HG03175 (cell line): ENCODE results near the gene FAM32A.
"Not testable (repeated sequence)": the region's sequence is repeated elsewhere in the genome, so short reads cannot be mapped to it uniquely, and the experiment has no call there.

Experiments used
- ATAC-seq: cut with Tn5 transposase; IDR thresholded peaks from one replicate; pipeline ENCODE4 v1.9.1; 2021; ENCODE audit warnings: mild to moderate bottlenecking, moderate library complexity; ENCODE audit not compliant: unreplicated experiment

The FAM32A gene

DNA sequence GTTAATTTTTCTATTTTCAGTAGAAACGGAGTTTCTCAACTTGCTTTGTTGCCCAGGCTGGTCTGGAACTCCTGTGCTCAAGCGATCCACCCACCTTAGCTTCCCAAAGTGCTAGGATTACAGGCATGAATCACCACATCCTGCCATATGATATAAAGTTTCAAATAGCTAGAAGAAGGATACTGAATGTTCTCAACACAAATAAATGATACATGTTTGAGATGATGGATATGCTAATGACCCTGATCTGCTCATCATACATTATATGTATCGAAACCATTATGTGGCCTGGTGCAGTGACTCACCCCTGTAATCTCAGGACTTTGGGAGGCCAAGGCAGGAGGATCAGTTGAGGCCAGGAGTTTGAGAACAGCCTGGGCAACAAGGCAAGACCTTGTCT, 23.4 kb upstream of the FAM32A start:
- no peak for ATAC-seq

GRCh38 chr19:16164222-16164890, 20.9 kb upstream of the FAM32A start:
- no peak for ATAC-seq

- no peak for ATAC-seq
Observed at GRCh38 chr19:16166417-16166816, 18.8 kb upstream of the FAM32A start.

- no peak for ATAC-seq
Observed at GRCh38 chr19:16167055-16167454, 18.2 kb upstream of the FAM32A start.

- no peak for ATAC-seq
Observed at GRCh38 chr19:16168465-16169081, 16.6 kb upstream of the FAM32A start.

DNA sequence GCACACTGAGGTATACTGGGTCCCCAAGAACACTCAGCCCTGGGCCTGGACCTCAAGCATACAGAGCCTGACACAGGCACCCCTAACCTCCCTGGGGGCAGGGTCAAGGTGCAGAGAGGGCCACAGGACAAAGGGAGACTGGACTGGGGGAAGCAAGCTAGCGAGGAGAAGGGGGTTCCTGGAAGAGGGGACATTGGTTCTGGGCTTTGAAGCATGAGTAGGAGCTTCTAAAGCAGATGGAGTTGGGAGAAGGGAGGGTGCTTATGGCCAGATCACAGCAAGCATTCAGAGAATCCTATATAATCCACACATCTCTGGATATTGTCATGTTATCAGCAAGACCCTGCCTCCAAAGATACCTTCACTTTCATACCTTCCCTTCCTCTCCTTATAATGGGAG, 15.1 kb upstream of the FAM32A start:
- no peak for ATAC-seq

GRCh38 chr19:16175954-16176353, 9.3 kb upstream of the FAM32A start:
- ATAC-seq, result no peak

DNA sequence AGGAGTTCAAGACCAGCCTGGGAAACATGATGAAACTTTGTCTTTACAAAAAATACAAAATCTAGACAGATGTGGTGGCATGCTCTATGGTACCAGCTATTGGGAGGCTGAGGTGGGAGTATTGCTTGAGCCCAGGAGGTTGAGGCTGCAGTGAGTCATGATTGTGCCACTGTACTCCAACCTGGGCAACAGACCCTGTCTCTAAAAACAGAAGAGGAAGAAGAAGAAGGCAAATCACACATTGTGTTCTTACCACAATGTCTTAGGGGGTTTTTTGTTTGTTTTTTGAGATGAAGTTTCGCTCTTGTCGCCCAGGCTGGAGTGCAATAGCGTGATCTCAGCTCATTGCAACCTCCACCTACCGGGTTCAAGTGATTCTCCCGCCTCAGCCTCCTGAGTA, 6.3 kb upstream of the FAM32A start:
- ATAC-seq, result not testable (repeated sequence)

DNA sequence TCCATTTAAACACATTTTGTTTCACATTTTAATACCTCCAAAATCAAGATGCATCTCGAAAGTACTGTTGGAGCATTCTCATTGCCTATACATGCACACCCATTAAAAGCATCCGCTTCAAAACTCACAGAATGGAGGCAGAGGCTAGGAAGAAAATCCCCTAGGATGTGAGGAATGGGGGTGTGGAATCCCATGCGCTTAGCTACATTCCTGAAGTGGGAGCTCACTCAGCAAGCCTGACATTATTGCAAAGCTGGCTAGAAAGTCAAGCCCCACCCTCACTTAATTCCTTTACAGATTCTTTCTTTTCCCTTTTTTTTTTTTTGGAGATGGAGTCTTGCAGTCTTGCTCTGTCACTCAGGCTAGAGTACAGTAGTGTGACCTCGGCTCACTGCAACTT, 4.6 kb upstream of the FAM32A start:
- no peak for ATAC-seq

DNA sequence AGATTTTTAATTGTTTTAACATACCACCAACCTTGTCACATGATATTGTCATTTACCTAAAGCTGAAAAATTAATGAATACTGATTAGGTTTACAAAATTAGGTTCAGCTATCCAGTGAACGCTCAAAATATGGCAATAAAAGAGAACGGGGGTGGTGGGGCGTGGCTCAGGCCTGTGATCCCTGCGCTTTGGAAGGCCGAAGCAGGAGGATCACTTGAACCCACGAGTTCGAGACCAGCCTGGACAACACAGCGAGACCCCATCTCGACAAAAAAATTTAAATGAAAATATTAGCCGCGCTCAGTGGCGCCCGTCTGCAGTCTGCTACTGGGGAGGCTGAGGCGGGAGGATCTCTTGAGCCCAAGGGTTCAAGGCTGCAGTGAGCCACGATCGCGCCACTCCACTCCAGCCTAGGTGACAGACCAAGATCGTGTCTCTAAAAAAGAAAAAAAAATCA, 516 bp upstream of the FAM32A start:
- no peak for ATAC-seq

GRCh38 chr19:16185768-16186123, 536 bp downstream of the FAM32A start:
- ATAC-seq, result no peak

DNA sequence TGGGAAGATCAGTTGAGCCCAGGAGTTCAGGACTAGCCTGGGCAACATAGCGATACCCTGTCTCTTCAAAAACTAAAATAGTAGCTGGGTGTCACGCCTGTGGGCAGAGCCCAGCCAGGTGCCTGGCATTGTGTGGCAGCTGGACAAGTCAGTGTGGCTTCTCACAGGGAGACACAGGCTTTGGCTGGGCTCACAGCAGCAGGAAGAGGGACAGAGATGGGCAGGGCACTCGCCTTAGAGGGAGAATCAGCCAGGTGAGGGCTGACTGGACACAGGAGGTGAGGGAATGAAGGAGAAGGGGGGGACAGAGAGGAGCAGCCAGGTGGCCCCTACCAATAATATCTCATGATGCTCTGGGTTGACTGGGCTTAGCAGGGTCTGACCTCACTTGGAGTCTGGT, 3.3 kb downstream of the FAM32A start:
- no peak for ATAC-seq

GRCh38 chr19:16190198-16190597, 5.0 kb downstream of the FAM32A start:
- no peak for ATAC-seq

- ATAC-seq, result no peak
Observed at GRCh38 chr19:16190736-16191135, 5.5 kb downstream of the FAM32A start.

- ATAC-seq, result no peak
Observed at GRCh38 chr19:16191216-16191908, 6.2 kb downstream of the FAM32A start.

DNA sequence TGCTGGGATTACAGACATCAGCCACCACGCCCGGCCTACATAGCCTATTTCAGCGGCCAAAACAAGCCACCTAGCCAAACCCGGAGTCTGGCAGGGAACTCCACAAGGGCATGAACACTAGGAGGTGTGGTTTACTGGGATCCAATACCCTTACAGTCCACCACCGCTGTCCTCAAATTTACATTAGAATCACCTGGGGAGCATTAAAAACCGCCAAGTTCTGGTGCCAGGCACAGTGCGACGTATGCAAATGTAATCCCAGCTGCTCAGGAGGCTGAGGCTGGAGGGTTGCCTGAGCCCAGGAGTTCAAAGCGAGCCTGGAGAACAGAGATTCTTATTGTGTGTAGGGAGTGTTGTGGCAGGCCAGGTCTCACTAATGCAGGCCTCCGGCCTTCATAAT, 8.3 kb downstream of the FAM32A start:
- ATAC-seq, result no peak

DNA sequence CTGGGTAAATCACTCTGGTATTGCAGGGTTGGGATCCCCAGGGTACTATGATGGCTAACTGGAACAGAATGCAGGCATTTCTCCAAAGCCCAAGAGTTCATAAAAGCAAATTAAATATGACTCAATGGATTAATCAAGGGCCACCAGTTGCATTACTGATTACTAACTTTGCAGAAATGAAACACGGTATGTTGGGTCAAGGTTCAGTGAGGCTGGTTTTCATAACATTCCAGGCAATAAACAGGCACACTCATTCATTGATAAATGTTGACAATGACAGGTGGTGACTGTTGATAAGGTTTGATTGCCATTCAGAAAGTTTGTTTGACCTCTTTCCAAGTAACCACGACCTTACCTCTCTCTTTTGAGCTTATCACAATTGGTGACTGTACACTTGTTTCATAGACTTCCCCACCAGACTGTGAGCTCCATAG, 12.0 kb downstream of the FAM32A start:
- no peak for ATAC-seq

DNA sequence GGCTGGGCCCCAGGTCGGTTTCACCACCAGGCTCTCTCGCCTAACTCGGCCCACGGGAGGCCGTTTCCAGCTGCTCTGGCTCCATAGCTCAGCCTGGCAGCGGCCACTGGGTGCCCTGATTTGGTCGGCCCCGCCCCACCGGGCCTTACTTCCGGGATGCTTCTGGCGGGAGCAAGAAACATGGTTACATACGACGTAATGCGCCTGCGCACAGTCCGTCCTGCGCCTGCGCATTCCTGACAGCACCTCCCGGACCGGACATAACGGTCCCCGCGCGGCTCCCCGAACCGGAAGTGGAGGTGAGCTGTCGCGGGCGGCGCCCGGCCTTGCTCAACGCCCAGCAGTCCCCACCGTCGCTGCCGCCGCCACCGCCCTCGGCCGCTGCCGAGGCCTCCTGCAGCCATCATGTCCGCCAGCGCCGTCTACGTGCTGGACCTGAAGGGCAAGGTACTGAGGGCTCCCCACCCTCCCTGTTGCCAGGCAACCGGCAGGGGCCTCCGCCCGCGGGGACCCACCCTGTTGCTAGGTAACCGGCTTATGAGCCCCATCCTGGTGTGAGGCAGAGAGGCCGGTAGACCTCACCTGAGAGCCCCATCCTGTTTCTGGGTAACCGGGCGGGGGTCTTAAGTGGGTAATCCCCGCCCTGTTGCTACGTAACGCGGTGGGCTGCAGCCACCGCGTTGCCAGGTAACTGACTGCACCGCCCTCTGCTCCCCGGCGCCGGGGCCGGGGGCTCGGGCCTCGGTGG, 12.6 kb downstream of the FAM32A start, which contains the start of gene AP1M1:
Gene AP1M1 (plus strand): TSS at position 290 of the 748 bp plus-strand sequence. CDS start 116 bp downstream, at position 406.
- peak; percentile 83 for ATAC-seq

- no peak for ATAC-seq
Observed at GRCh38 chr19:16198370-16198651, 13.1 kb downstream of the FAM32A start.

- ATAC-seq, result no peak
Observed at GRCh38 chr19:16199275-16199932, 14.2 kb downstream of the FAM32A start.
